Body of pancreas (tissue), 4 donors: Measurements from ENCODE around the gene MAGI3.

Experiments
- POLR2A ChIP-seq, 3 donors: fragments of 450-650 bp; IDR thresholded peaks; one replicate each; pipeline ENCODE4 v1.6.1; 2016; ENCODE audit warnings: antibody characterized with exemption in 3 of 3, mild to moderate bottlenecking in 2 of 3
- TF ChIP-seq, protein P1 (sequence below), 7 experiments: fragments of 450-650 bp in 4 of 7; fragments of 200-600 bp in 3 of 7; sonication (generic) in 3 of 7; IDR thresholded peaks; one replicate each; pipeline ENCODE4 v1.5.1; 2016 to 2019; ENCODE audit warnings: antibody characterized with exemption in 7 of 7

DNA sequence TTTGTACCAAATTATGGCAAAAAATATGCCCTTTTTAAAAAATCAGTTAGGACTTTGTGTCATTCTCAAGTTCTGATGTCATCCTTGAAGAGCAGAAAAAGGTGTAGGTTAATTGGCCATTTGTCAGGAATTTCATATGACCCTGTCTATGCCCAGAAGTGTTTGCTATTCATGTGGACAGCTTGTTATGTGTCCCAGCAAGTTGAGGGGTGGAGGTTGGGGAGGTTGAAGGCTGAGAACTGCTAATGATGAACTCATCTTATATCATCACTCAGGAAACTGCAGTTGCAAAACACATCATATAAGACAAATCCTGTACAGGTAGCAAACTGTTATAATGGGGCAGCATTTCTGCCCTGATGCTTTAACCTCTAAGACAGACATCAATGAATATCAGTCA is 262.5 kb downstream of the MAGI3 start:
- TF ChIP-seq, protein P1, sequence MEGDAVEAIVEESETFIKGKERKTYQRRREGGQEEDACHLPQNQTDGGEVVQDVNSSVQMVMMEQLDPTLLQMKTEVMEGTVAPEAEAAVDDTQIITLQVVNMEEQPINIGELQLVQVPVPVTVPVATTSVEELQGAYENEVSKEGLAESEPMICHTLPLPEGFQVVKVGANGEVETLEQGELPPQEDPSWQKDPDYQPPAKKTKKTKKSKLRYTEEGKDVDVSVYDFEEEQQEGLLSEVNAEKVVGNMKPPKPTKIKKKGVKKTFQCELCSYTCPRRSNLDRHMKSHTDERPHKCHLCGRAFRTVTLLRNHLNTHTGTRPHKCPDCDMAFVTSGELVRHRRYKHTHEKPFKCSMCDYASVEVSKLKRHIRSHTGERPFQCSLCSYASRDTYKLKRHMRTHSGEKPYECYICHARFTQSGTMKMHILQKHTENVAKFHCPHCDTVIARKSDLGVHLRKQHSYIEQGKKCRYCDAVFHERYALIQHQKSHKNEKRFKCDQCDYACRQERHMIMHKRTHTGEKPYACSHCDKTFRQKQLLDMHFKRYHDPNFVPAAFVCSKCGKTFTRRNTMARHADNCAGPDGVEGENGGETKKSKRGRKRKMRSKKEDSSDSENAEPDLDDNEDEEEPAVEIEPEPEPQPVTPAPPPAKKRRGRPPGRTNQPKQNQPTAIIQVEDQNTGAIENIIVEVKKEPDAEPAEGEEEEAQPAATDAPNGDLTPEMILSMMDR (IDR thresholded peaks at IDR 0.05): no peak
- TF ChIP-seq POLR2A (IDR thresholded peaks at IDR 0.05): no peak
